Activated T-cell treated with anti-CD3 and anti-CD28 coated beads, Interleukin-2, amount 50 U/mL, for 24 hours (primary cell): ENCODE measurements around the gene STK24.
A peak's percentile ranks its signal among the peaks of the same experiment; 100 is the strongest.

Experiments used
- DNase-seq: peaks from one replicate; pipeline ENCODE4 v3.0.0-alpha.2; 2020
- H3K27ac Mint-ChIP-seq: 2 replicates; pipeline ENCODE4 v1.8.0; 2020; ENCODE audit warnings: mild to moderate bottlenecking, mixed read lengths
- H3K27me3 Mint-ChIP-seq: 2 replicates; pipeline ENCODE4 v1.8.0; 2020; ENCODE audit warnings: mixed read lengths
- H3K36me3 Mint-ChIP-seq: 2 replicates; pipeline ENCODE4 v1.8.0; 2020; ENCODE audit warnings: low read depth, mixed read lengths
- H3K4me1 Mint-ChIP-seq: 2 replicates; pipeline ENCODE4 v1.8.0; 2020; ENCODE audit warnings: low read depth, mixed read lengths
- H3K4me3 Mint-ChIP-seq: 2 replicates; pipeline ENCODE4 v1.8.0; 2020; ENCODE audit warnings: mild to moderate bottlenecking, moderate library complexity, mixed read lengths
- H3K9me3 Mint-ChIP-seq: 2 replicates; pipeline ENCODE4 v1.8.0; 2020; ENCODE audit warnings: mixed read lengths

Gene STK24

DNA sequence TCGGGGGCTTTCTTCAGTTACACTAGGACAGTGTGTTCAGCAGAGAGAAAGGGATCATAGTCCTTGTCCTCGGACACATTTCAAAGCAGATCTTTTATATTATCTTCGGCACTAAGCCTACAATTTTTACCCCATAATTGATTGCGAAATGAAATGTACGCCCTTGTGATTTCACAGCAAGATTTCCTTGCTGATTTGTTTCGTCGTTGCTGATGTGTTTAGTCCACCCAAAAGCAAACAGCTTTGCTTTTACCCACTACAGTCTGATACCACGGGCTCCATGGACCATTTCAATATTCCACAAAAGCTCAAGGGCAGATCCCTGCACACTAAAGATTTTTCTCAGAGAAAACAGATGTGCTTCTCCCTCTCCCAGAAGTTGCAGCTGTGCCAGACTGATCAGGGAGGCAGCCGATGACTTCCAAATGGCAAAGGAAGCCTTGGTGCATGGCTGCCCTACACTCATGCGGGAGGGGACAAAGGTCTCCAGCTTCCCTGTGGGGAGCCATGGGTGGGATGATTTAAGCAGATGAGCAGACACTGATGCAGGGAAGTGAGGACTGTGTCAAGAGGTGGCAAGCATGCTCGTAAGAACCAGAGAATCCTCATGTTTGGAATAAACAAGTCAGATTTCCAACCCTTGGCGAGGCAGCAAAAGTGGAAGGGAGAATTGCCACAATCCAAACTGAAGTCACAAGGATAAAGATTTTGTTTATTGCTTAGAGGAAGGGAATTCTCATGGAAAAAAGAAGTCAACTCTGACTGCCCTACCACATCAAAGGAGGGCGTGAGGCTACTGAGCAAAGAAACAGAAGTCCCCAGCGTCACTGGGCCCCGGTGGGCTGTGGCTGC is 81.1 kb downstream of the STK24 start:
- H3K27ac Mint-ChIP-seq = peak overlapping the region; percentile 73
- peaks cover 78% of the 10 kb centered on the region for H3K36me3 Mint-ChIP-seq
- no peaks in the 10 kb centered on the region for H3K27me3 Mint-ChIP-seq
- no peak overlapping the region for H3K4me3 Mint-ChIP-seq
- no peaks in the 10 kb centered on the region for H3K9me3 Mint-ChIP-seq
- H3K4me1 Mint-ChIP-seq = peaks cover 80% of the 10 kb centered on the region
- no peak for DNase-seq

DNA sequence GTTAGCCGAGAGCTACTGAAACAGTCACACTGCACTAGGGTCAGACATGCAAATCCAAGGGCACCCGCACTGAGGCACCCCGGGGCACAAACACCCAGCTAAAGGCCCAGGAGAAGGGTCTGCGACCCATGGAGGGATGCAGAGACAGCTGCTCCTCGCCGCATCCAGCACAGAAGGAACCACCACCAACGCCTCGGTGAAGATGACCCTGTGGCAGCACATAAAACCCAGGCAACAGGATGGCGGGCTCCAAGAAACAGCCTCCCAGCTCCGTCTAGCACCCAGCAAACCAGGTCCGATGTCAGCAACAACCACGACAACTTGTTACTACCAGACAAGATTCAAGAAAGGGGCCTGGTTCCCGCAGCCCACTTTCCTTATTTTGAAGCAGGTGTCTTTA is 82.1 kb downstream of the STK24 start:
- H3K27me3 Mint-ChIP-seq = no peaks in the 10 kb centered on the region
- H3K4me1 Mint-ChIP-seq = peaks cover 80% of the 10 kb centered on the region
- H3K9me3 Mint-ChIP-seq = no peaks in the 10 kb centered on the region
- no peak for DNase-seq
- peak overlapping the region; percentile 5 for H3K27ac Mint-ChIP-seq
- peaks cover 75% of the 10 kb centered on the region for H3K36me3 Mint-ChIP-seq
- no peak overlapping the region for H3K4me3 Mint-ChIP-seq

DNA sequence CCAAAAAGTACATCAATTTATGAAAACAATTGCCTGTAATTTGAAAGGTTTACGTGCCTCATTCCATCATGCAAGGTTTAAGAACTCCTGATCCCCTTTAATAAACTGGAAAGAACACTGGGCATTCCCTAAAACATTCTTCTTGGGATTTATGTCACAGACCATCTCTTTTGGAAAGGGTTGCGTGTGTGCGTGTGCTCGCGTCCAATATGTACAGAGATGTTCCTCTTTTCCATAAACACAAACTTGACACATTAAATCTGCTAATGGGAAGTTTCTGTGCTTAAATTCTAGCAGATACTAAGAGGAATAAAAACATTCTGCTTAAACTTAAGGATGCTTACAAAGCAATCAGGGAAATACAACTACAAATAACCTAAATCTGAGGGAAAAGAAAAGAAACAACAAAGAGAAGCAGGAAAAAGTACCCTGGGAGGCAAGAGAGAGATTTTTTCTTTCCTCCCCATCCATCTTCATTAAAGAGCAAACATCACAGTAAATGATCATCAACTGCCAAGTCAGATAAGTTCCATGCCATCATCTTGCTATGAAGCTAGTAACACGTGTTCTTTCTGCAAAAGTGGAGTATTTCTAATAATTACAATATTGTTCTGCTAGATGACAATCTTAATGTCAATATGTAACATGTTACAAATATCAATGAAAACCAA is 83.7 kb downstream of the STK24 start:
- H3K4me1 Mint-ChIP-seq = peaks cover 83% of the 10 kb centered on the region
- H3K9me3 Mint-ChIP-seq = no peaks in the 10 kb centered on the region
- no peak for DNase-seq
- no peak overlapping the region for H3K4me3 Mint-ChIP-seq
- peaks cover 71% of the 10 kb centered on the region for H3K36me3 Mint-ChIP-seq
- no peaks in the 10 kb centered on the region for H3K27me3 Mint-ChIP-seq
- H3K27ac Mint-ChIP-seq = no peak overlapping the region

DNA sequence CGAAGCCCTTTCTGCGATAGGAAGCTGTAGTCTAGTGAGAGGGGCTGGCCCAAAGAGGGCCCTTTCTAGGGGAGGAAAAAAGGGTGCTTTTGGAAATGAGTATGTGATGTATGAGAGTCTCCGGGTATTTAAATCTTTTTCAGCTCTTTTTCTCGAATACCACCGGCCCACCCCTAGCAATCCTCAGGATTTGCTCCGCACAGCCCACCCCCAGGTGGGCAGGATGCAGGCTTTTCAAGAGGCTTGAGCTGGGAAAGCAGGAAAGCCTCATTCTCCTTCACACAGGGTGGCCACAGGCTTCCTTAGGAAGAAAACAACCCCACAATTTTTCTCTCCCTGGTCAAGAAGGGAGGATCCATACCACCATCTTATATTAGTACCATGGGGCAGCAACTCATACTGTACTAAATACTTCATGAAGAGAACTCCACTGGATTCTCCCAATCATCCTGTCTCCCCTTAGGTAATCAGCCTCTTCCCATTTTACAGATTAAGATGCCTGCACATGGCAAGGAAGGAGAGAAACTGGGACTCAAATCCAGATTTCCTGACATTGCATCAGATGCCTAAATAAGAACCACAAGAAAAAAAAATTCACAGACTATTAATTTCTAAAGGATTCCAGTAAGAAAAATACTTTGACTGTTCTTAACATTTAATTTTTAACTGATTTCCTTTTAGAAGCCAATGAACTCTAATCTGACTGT is 84.4 kb downstream of the STK24 start:
- Mint-ChIP-seq H3K36me3 (peaks cover 66% of the 10 kb centered on the region), H3K9me3 (no peaks in the 10 kb centered on the region), H3K27ac (peak overlapping the region; percentile 41), H3K4me1 (peaks cover 83% of the 10 kb centered on the region), H3K4me3 (no peak overlapping the region), H3K27me3 (no peaks in the 10 kb centered on the region)
- DNase-seq = no peak

DNA sequence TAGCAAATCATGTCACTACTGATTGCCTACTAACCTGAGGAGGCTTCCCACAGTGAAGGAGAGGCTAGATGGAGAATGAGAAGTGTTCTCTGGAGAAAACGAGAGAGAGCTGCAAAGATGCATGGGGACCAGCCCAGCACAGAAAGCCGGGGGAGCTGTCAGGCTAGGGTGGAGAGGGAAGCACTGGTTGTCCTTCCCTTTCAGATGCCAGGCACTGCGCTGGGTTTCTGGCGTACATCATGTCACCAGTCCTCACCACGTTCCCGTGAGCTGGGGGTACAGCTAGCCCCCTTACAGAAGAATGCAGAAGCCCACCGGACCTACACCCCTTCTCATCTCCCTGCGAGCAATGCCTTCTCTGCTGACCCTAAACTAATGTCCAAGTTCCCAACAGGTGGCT is 86.0 kb downstream of the STK24 start:
- Mint-ChIP-seq H3K9me3 (no peaks in the 10 kb centered on the region), H3K27ac (peak overlapping the region; percentile 57), H3K4me1 (peaks cover 83% of the 10 kb centered on the region), H3K36me3 (peaks cover 60% of the 10 kb centered on the region), H3K27me3 (no peaks in the 10 kb centered on the region), H3K4me3 (no peak overlapping the region)
- DNase-seq = no peak

DNA sequence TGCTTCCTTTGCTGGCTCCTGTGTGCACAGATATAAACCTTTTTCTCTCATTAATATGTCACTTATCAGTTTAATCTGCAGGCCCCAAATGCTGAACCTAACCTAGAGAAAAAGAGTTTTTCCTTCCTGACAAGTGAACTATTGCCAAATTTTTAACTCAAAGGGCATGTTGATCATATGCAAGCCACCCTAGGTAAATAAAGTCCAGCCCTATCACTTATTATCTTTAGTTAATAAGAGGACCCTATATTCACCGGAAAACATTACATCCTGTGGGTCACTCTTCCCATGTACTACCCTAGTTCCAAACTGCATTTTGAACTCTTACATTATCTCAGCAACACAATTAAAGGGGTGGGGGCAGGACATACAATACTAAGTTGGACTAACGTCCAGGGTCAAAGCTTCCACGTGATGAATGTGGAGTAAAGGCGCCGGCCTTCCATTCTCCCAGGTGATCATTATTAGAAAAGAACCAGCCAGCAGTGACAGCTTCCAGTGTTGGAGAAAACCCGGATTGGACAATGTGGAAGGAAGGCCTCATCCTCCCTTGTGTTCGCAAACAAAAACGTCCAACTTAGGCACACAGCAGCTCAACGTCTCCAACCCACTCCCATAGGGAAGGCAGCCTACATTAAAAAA is 86.6 kb downstream of the STK24 start:
- H3K27me3 Mint-ChIP-seq = no peaks in the 10 kb centered on the region
- DNase-seq = no peak
- peak overlapping the region; percentile 57 for H3K27ac Mint-ChIP-seq
- H3K4me3 Mint-ChIP-seq = no peak overlapping the region
- H3K9me3 Mint-ChIP-seq = no peaks in the 10 kb centered on the region
- peaks cover 61% of the 10 kb centered on the region for H3K36me3 Mint-ChIP-seq
- H3K4me1 Mint-ChIP-seq = peaks cover 87% of the 10 kb centered on the region

DNA sequence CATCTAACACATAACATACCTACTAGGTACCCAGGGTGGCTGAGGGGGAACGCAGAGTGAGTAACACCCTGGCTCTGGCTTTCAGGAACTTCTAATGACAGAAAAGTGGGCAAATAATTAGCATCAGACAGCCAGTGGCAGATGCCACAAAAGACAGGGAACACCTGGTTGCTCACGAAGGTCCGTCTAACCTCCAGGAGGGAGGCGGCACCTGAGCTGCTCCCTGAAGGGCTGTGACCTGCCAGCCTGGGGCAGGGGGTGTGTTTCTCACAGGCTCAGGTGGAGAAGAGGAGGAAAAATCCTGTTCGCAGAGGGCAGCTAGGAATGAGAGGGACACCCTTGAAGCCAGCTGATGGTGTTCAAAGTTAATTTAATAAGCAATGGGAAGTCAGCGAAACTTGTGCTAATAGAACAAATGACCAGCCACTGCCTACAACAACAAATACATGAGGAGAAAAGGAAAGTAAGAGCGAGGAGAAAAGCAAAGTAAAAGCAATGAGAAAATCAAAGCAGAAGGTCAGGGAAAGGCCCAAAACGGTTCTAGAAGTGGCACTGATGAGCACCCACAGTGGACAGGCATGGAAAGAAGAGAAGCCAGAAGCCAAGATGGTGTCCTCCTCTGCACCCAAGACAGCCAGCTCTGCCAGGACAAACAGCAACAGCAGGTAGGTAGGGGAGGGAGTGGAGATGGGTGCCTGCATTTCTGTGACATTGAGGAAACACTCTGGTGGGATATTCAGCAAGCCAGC is 87.3 kb downstream of the STK24 start:
- no peak for DNase-seq
- H3K9me3 Mint-ChIP-seq = no peaks in the 10 kb centered on the region
- H3K4me1 Mint-ChIP-seq = peaks cover 88% of the 10 kb centered on the region
- H3K36me3 Mint-ChIP-seq = peaks cover 58% of the 10 kb centered on the region
- no peak overlapping the region for H3K4me3 Mint-ChIP-seq
- peak overlapping the region; percentile 23 for H3K27ac Mint-ChIP-seq
- H3K27me3 Mint-ChIP-seq = no peaks in the 10 kb centered on the region

DNA sequence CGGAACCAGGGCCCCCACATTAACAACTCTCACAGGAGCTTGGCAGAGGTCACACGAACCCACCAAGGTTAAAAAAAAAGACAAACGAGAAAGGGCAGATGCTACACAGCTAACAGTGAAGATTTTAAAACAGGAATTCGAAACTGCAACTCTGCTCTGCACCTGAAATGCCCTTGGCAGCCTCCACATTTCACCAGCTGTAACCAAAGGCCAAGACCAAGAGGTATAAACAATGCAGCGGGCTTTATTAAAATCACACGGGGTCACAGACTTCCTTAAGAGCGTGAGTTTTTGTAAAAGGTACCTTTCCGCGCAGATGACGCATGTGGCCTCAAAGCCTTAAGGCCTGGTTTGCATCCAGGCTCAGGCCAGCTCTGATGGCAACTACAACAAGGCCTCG is 88.2 kb downstream of the STK24 start:
- no peak overlapping the region for H3K4me3 Mint-ChIP-seq

DNA sequence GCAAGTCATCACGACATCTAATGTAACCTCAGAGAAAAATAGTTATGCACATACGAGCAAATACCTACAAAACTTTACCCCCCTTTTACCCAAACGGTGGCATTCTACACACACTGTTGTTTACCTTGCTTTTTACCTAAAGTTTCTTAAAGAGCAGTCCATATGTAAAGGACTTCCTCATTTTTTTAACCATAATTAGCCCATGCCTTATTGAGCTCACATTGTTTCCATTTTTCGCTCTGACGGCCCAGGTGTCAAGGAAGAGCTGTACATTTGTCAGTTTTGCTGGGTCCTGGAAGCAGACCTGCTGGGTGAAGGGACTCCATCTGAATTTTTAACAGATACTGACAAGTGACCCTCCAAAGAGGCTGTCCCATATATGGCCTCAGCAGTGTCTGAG is 89.4 kb downstream of the STK24 start:
- H3K36me3 Mint-ChIP-seq = peaks cover 62% of the 10 kb centered on the region
- DNase-seq = no peak
- H3K27me3 Mint-ChIP-seq = no peaks in the 10 kb centered on the region
- peaks cover 96% of the 10 kb centered on the region for H3K4me1 Mint-ChIP-seq
- no peak overlapping the region for H3K4me3 Mint-ChIP-seq
- H3K27ac Mint-ChIP-seq = peak overlapping the region; percentile 67
- no peaks in the 10 kb centered on the region for H3K9me3 Mint-ChIP-seq

More for the DNA sequence above, 88.2 kb downstream of the STK24 start:
- no peak for DNase-seq
- no peaks in the 10 kb centered on the region for H3K27me3 Mint-ChIP-seq
- H3K27ac Mint-ChIP-seq = peak overlapping the region; percentile 23
- peaks cover 61% of the 10 kb centered on the region for H3K36me3 Mint-ChIP-seq
- H3K9me3 Mint-ChIP-seq = no peaks in the 10 kb centered on the region
- peaks cover 94% of the 10 kb centered on the region for H3K4me1 Mint-ChIP-seq

DNA sequence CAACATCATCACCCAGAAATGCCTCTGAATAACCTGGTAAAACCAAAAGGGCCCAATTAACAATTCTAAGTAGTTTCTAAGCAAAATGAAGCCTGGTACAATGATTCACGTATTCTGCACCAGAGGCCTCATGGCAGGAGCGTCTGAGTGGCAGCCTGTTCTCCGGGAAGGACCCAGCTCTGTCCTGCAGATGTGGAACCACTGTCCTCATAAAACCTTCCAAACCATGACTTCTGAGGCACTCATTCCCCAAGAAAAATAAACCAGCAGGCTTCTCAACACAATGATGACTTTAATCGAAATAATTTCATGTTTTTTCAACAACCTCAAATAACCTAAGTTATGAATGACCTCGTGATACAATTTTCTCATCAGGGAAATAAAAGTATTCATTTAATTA is 89.9 kb downstream of the STK24 start:
- H3K27ac Mint-ChIP-seq = peak overlapping the region; percentile 63
- H3K4me1 Mint-ChIP-seq = peaks cover 96% of the 10 kb centered on the region
- DNase-seq = no peak
- H3K36me3 Mint-ChIP-seq = peaks cover 63% of the 10 kb centered on the region
- no peaks in the 10 kb centered on the region for H3K9me3 Mint-ChIP-seq
- no peak overlapping the region for H3K4me3 Mint-ChIP-seq
- H3K27me3 Mint-ChIP-seq = no peaks in the 10 kb centered on the region

DNA sequence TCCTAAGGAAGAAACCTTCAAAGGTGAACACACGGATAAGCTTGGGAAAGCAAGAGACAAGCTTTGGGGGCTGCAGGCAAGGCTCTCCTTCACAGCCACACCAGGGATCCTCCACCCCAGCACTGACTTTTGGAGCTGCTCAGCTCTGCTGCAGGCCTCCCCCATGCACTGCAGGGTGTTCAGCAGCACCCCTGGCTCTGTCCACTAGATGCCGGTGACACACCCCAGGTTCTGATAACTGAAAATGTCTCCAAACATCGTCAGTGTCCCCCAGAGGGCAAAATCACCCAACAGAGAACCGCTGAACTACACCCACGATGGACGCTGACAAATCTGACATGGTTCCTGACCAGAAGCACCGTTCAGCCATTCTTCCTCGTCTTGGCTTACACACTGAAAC is 90.5 kb downstream of the STK24 start:
- peak overlapping the region; percentile 63 for H3K27ac Mint-ChIP-seq
- no peak for DNase-seq
- no peak overlapping the region for H3K4me3 Mint-ChIP-seq
- no peaks in the 10 kb centered on the region for H3K27me3 Mint-ChIP-seq
- peaks cover 66% of the 10 kb centered on the region for H3K36me3 Mint-ChIP-seq
- H3K4me1 Mint-ChIP-seq = peaks cover 98% of the 10 kb centered on the region
- no peaks in the 10 kb centered on the region for H3K9me3 Mint-ChIP-seq

DNA sequence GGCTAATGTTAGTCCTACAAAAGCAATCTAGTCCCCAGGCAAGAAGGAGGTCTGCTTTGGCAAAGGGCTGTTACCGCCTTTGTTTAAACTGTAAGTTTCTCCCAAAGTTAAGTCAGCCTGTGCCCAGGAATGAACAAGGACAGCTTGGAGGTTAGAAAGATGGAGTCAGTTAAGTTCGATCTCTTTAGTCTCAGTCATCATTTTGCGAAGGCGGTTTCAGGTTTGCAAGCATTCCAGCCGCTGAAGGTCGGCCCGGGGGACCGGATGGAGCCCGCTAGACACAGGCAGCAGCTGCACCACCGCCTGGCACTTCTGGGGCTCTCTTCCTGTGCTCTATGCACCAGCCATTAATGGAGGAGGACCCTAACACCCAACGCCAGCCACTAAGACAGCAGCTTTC is 91.3 kb downstream of the STK24 start:
- H3K4me3 Mint-ChIP-seq = no peak overlapping the region

DNA sequence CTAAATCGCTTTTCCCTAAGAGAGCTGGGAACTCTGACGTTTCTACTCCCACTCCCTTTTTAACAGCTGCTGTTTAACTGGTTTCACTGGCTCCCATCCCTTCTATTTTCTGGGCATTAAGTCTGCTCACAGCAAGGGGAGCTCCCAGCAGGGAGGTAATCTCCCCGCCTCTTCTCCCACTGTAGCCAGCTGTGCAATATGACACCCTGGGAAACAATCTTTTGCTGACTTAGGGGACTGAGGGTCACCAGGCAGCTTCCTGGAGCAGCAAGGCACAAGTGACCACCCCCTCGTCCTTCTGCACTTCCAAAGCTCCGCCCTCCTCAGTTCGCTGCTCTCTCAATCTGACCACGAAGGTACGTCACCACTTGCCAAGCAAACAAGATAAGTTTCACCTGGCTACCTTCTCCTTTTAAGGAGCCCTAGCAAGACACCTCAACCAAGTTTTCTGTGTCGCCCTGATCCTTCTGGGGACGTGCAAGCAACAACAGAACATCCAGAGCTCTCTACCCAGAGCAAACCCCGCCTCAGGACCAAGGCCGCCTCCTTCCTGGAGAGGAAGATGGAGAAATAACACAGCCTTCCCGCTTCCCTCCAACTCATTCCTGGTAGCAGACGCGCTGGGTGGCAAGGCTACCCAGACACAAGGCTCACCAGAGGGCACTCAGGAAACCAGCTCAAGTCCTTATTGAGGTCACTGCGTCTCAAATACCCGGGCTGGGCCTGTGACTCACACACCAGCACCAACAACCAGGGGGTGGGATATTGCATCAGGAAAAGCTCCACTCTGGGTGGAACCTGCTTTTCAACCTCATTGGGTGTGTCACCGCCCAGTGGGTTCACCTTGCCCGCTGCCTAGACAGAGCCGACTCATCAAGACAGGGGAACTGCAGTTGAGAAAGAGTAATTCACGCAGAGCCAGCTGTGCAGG is 92.4 kb downstream of the STK24 start:
- Mint-ChIP-seq H3K4me1 (peaks cover 95% of the 10 kb centered on the region), H3K9me3 (no peaks in the 10 kb centered on the region), H3K27ac (peak overlapping the region; percentile 88), H3K36me3 (peaks cover 63% of the 10 kb centered on the region), H3K27me3 (no peaks in the 10 kb centered on the region), H3K4me3 (peak overlapping the region; percentile 50)
- DNase-seq = peak; percentile 67

More for the DNA sequence above, 91.3 kb downstream of the STK24 start:
- DNase-seq = no peak
- Mint-ChIP-seq H3K27me3 (no peaks in the 10 kb centered on the region), H3K27ac (peak overlapping the region; percentile 88), H3K36me3 (peaks cover 66% of the 10 kb centered on the region), H3K4me1 (peaks cover 99% of the 10 kb centered on the region), H3K9me3 (no peaks in the 10 kb centered on the region)
